NCI-H187 (cell line): Measurements from ENCODE around the gene KIF18B.
A peak's percentile ranks its signal among the peaks of the same experiment; 100 is the strongest.

Experiments
- DNase-seq, 2 experiments: peaks; one replicate each; lab custom pipeline; 2025; lab: John Stamatoyannopoulos, UW

Gene KIF18B

GRCh38 chr17:44919411-44919810 lies 28.2 kb downstream of the KIF18B start:
- DNase-seq: no peak

GRCh38 chr17:44918006-44918405 lies 29.6 kb downstream of the KIF18B start:
- DNase-seq: no peak

DNA sequence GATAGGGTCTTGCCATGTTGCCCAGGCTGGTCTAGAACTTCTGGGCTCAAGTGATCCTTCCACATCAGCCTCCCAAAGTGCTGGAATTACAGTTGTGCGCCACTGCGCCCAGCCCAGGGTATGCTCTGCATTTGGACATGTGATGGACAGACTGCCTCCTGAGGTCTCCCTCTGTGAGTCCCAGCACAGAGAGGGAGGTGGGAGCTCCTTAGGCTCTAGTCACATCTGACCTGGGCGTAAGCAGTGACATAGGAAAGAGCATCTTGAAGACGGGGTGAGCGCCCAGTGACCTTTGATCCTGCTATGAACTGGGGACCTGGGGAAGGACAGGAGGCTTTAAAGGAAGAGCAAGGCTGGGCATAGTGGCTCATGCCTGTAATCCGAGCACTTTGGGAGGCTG lies 30.1 kb downstream of the KIF18B start:
- no peak for DNase-seq

- no peak for DNase-seq
Measured at GRCh38 chr17:44916781-44917241, 30.8 kb downstream of the KIF18B start.

- no peak for DNase-seq
Measured at GRCh38 chr17:44915862-44916780, 31.5 kb downstream of the KIF18B start.

- DNase-seq: no peak
Measured at GRCh38 chr17:44915321-44915726, 32.2 kb downstream of the KIF18B start, which contains the start of gene GFAP. TSS of gene GFAP (minus strand) at chr17:44915500. CDS start at chr17:44915486, 14 bp downstream.

DNA sequence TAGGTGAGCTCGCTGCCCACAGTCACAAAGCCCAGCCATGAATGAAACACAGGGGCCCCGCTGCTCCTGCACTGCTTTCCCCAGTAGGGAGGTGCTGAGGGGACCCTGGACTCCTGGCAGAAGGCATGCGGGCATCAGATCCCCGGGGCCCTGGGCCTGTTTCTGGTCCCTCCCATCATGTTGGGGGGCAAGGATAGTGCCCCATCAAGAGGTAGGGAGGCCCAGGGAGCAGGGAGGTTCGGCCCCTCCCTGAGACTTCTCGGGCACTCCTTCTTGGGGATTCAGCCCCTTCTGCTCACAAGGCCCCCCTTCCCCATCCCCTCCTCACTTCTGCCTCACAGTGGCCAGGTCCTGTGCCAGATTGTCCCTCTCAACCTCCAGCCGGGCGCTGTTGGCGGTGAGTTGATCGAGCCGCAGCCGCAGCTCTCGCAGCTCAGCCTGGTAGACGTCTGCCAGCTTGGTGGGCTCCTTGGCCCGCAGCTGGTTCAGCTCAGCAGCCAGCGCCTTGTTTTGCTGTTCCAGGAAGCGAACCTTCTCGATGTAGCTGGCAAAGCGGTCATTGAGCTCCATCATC lies 32.8 kb downstream of the KIF18B start:
- DNase-seq: no peak

DNA sequence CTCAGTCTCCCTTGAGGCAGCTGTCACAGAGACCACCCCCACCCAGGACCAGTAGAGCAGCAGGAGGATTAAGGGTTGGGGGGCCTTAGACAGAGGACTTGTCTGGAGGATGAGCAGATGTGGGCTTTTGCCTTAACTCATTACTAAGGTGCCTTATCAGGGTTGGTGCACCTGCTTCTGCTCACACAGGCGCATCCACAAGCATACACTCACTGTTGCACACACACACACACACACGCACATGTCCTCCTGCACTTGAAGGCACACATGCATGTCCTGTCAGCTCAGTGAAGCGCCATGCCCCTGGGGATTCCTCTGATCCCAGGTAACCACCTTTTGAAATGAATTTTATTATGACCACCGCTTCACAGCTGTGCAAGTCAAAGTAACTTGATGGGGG lies 33.4 kb downstream of the KIF18B start:
- peak; percentile 2 to 36 for DNase-seq

- no peak for DNase-seq
Measured at GRCh38 chr17:44913676-44914075, 33.9 kb downstream of the KIF18B start.

DNA sequence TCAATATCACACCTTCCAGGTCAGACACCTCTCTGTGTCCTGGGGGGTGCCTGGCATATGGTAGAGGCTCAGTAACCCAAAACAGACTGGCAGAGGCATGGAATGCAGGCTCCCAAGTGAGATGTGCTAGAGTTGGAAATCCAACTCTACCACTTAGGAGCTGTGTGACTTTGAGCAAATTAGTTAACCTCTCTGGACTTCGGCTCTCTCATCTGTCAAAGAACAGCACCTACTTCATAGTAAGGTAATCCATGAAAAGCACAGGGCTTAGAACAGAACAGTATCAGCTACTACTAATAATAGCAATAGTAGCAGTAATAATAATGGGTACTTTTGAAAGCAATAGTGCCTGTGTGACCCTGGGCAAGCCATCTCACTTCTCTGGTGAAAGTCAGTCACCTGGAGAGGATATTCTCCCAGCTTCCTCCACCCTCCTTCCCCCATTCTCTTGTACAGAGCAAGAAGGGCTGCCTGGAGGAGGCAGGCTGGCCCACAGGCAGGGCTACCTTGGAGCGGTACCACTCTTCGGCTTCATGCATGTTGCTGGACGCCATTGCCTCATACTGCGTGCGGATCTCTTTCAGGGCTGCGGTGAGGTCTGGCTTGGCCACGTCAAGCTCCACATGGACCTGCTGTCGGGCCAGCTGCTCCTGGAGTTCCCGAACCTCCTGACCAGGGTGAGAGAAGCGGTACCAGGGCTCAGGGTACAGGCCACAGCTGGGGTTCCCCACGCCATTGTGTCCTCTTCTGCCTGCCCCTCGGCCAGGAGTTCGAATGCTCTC lies 34.6 kb downstream of the KIF18B start:
- no peak for DNase-seq

GRCh38 chr17:44911133-44912001 lies 36.2 kb downstream of the KIF18B start:
- DNase-seq: no peak

GRCh38 chr17:44910231-44911106 lies 37.1 kb downstream of the KIF18B start:
- DNase-seq: no peak

DNA sequence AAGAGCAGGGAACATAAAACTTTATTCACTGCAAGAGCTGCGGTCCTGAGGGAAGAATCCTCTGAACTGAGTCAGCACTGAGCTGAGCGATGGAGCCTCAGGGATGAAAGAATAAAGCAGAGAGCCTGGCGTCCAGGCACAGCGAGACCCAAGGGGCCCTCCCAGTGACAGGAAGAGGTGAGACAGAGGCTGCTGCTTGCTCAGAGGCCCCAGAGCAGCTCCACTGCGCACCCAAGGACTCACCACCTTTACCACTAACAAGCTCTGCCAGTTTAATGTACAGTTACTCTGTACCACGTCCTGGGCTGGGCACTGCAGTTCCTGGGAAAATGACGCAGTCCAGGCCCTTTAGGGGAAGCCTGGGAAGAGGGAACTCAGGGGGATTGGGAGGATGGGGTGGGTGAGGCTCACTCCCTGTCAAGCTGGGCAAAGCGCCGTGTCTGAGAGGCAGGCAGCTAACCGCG lies 37.9 kb downstream of the KIF18B start:
- DNase-seq: no peak

DNA sequence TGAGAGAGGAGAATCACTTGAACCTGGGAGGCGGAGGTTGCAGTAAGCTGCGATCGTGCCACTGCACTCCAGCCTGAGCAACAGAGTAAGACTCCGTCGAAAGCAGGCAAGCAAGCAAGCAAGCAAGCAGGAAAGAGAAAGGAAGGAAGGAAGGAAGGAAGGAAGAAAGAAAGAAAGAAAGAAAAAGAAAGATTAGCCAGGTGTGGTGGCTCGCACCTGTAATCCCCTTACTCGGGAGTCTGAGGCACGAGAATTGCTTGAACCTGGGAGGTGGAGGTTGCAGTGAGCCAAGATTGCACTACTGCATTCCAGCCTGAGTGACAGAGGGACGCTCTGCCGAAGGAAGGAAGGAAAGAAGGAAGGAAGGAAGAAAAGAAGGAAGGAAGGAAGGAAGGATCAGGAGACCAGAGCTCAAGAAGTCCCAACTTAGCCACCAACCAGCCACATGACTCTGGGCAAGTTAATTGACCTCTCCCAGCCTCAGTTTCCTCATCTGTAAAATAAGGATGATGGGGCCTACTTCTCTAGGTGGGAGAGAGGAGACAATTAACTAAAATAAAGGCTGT lies 38.7 kb downstream of the KIF18B start:
- no peak for DNase-seq

DNA sequence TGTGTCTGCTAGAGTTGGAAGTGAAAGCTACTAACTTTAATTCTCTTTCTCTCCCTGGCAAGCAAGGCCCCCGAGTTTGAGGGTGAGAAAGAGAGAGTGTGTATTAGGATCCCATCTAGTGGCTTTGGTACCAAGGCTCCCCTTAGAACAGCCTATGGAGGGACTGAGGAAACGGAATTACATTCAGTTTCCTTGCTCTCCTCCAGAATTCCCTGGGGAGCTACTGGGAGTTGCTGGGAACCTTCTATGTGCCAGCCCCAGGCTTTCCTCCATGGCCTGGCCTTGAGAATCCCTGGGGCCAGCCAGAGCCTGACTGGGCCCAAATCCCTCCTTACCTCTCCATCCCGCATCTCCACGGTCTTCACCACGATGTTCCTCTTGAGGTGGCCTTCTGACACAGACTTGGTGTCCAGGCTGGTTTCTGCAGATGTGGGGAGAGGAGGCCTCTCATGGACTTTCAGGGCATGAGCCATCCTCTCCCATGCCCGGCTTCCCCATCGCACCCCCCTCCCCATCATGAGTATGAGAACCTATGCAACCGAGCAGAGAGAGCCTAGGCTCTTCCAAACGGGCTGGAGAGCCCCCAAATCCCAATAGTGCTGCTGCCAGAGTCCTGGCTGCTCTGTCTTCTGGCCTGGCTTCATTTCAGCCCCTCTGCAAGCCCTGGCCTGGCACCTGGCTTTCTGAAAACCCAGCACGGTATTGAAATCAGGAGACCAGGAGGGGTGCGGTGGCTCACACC lies 39.7 kb downstream of the KIF18B start:
- no peak for DNase-seq

DNA sequence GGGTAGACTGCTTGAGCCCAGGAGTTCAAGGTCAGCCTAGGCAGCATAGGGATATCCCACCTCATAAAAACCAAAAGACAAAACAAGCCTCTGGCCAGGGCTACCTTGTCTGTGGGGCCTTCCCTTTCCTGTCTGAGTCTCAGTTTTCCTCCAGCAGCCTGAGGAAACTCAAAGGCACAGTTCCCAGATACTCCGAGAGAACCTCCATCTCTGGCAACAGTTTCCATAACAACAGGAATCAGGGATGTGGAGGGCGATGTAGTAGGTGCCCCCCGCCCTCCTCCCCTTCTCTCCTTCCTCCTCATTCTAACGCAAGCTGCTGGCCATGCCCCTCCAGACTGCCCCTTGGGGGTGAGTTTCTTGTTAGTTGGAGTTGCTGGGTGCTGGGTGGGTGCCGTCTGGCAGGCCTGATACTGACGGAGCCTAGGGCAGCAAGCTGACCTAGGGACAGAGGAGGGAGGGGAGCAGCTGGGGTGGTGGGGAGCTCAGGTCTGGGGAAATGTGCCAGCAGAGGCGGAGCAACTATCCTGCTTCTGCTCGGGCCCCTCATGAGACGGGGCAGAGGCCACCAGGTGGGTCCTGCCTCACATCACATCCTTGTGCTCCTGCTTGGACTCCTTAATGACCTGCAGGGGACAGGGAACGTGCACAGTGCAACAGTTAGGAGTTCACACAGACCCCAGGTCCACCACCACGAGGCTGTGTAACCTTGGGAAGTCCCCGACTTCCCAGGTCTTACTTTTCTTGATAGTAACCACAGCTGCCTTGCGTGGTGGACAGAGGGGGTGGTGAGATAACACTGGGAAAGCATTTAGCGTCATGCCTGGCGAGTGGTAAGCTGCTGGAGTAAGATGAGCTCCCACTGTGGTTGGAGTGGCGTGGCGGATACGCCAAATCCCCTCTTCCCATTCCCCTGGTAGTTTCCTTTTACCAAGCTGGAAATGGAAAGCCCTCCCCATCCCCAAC lies 40.5 kb downstream of the KIF18B start:
- no peak for DNase-seq

GRCh38 chr17:44906010-44906646 lies 41.4 kb downstream of the KIF18B start:
- no peak for DNase-seq
